Measurements from ENCODE around the gene REX1BD. TPM values are rescaled to one million over a fixed set of nuclear protein-coding genes. Genes with fewer than 3 reads are reported as not detected.
"Not testable (repeated sequence)": the region's sequence is repeated elsewhere in the genome, so short reads cannot be mapped to it uniquely, and the experiment has no call there.

REX1BD gene
- total and polyA plus RNA-seq, 2 of the 13 experiments (the other 11 are each of a cell fraction or from before 2014, with no cell fraction given), result 7.5 to 25.4 TPM

DNA sequence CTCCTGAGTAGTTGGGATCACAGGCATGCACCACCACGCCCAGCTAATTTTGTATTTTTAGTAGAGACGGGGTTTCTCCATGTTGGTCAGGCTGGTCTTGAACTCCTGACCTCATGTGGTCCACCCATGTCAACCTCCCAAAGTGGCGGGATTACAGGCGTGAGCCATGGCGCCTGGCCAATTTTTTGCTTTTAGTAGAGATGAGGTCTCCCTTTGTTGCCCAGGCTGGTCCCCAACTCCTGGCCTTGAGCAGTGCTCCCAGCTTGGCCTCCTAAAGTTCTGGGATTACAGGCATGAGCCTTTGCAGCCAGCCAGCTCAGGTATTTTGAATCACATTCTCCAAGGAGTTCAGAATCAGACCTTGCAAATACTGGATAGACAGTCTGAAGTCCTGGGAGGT lies 4.1 kb downstream of the REX1BD start:
- H3K4me3 ChIP-seq (replicated peaks in 1 of 3; ENCODE audit: insufficient read depth in 1 of 3, low read depth in 2 of 3, low read length in 3 of 3); CTCF ChIA-PET (ENCODE audit: low intra/inter-chr PET ratio, low total read pairs); H3K27me3 ChIP-seq (ENCODE audit: control insufficient read depth in 1 of 2, insufficient read depth in 2 of 2, low read length in 2 of 2); H3K27ac ChIP-seq (ENCODE audit: extremely low read length, insufficient read depth, low read length); POLR2A ChIA-PET; H2AFZ ChIP-seq (ENCODE audit: low read length); DNase-seq (ENCODE audit: low spot score); BruUV-seq (replicated peaks); H3K9me3 ChIP-seq (ENCODE audit: low read length); H3K79me2 ChIP-seq (ENCODE audit: insufficient read depth, low read length); H4K20me1 ChIP-seq (ENCODE audit: insufficient read depth, low read length); H3K9ac ChIP-seq (ENCODE audit: insufficient read depth, low read depth, low read length); FAIRE-seq; ATAC-seq; H3K4me2 ChIP-seq (ENCODE audit: low read depth, low read length); intact Hi-C loops (cut with micrococcal nuclease; ENCODE audit: unreplicated experiment): not testable (repeated sequence)
- in situ Hi-C loops (cut with HindIII; ENCODE audit: extremely low pct_ligation_motif_present, low pct_unique_long_range_greater_than_20kb), result loop anchor here (5.0 kb wide), 1 partner anchor 85 kb away; no protein-coding TSS in a partner anchor
- WGBS (ENCODE audit: low lambda C conversion rate), result 97% methylated on average over 5 of the region's 5 CpGs
- Histone ChIP-seq H3K4me1 (ENCODE audit: insufficient read depth, low read length) (peaks cover 16% of the 10 kb centered on the region), H3K36me3 (replicated peaks in 1 of 2; ENCODE audit: control insufficient read depth in 1 of 2, insufficient read depth in 2 of 2, low read length in 2 of 2) (peaks cover 4 to 28% of the 10 kb centered on the region in 2 experiments; a peak in 4 of 5 replicates)
- peak; percentile 90 for TF ChIP-seq ZNF263 (CRISPR knock-in tag; IDR thresholded peaks at IDR 0.05)
- TF ChIP-seq, protein P1, sequence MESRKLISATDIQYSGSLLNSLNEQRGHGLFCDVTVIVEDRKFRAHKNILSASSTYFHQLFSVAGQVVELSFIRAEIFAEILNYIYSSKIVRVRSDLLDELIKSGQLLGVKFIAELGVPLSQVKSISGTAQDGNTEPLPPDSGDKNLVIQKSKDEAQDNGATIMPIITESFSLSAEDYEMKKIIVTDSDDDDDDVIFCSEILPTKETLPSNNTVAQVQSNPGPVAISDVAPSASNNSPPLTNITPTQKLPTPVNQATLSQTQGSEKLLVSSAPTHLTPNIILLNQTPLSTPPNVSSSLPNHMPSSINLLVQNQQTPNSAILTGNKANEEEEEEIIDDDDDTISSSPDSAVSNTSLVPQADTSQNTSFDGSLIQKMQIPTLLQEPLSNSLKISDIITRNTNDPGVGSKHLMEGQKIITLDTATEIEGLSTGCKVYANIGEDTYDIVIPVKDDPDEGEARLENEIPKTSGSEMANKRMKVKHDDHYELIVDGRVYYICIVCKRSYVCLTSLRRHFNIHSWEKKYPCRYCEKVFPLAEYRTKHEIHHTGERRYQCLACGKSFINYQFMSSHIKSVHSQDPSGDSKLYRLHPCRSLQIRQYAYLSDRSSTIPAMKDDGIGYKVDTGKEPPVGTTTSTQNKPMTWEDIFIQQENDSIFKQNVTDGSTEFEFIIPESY (CRISPR knock-in tag; IDR thresholded peaks at IDR 0.05), result peak; percentile 92

DNA sequence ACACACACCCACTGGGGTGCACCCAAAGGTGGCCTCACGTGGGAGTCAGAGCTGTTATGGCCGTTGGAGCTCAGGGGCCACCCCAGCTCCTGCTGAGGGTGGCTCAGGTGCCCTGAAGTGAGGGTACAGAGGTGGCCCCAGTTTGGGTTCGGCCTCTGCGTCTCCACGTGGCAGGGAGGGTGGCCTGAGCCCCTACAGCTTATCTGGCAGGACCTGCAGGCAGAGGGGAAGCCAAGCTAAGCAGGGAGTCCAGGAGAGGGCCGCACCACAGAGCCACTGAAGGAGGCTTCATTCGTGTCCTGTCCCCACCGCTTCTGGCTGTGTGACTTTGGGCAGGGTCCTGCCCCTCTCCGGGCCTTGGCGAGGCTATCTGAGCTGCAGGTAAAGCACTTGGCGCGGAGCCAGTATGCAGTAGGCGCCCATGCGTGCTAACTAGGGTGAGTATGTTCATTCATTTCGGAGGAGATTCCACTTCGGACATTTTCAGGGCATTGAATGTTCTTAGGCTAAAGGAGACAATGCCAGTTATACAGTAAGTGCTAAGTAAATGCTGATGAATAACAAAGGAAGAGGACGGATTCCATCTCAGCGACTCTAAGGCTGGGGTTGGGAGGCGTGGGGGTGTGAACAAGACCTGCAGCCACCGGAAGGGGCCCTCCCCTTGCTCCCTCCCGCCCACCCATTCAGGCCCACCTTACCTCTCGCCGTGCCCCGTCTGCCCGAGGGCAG lies 4.9 kb downstream of the REX1BD start:
- peaks cover 8 to 32% of the 10 kb centered on the region in 2 experiments; a peak in 4 of 5 replicates for H3K36me3 ChIP-seq (replicated peaks in 1 of 2; ENCODE audit: control insufficient read depth in 1 of 2, insufficient read depth in 2 of 2, low read length in 2 of 2)
- no peaks in the 10 kb centered on the region for H3K27me3 ChIP-seq (ENCODE audit: control insufficient read depth in 1 of 2, insufficient read depth in 2 of 2, low read length in 2 of 2)
- no peak overlapping the region for H3K4me3 ChIP-seq (replicated peaks in 1 of 3; ENCODE audit: insufficient read depth in 1 of 3, low read depth in 2 of 3, low read length in 3 of 3)
- DNase-seq (ENCODE audit: low spot score) (no peak), FAIRE-seq (no peak), ATAC-seq (no peak)
- TF ChIP-seq, protein P2, sequence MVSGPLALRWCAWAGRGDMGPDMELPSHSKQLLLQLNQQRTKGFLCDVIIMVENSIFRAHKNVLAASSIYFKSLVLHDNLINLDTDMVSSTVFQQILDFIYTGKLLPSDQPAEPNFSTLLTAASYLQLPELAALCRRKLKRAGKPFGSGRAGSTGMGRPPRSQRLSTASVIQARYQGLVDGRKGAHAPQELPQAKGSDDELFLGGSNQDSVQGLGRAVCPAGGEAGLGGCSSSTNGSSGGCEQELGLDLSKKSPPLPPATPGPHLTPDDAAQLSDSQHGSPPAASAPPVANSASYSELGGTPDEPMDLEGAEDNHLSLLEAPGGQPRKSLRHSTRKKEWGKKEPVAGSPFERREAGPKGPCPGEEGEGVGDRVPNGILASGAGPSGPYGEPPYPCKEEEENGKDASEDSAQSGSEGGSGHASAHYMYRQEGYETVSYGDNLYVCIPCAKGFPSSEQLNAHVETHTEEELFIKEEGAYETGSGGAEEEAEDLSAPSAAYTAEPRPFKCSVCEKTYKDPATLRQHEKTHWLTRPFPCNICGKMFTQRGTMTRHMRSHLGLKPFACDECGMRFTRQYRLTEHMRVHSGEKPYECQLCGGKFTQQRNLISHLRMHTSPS (CRISPR knock-in tag; IDR thresholded peaks at IDR 0.05; ENCODE audit: low read depth), result no peak
- TF ChIP-seq AGO2 (optimal IDR thresholded peaks at IDR 0.05; ENCODE audit: low read depth, low read length), result peak; percentile 92
- TF ChIP-seq AGO1 (IDR thresholded peaks at IDR 0.05; ENCODE audit: low read depth, low read length, poor library complexity, severe bottlenecking), result peak; percentile 44
- peak; percentile 12; the same call in 1 of the 2 replicates for TF ChIP-seq POLR2AphosphoS5 (IDR thresholded peaks at IDR 0.05; ENCODE audit: low read depth, low read length)
- H3K27ac ChIP-seq (ENCODE audit: extremely low read length, insufficient read depth, low read length), result no peak overlapping the region
- H2AFZ ChIP-seq (ENCODE audit: low read length), result no peak overlapping the region
- intact Hi-C loops (cut with micrococcal nuclease; ENCODE audit: unreplicated experiment), result no loop called here
- H3K9ac ChIP-seq (ENCODE audit: insufficient read depth, low read depth, low read length), result no peak overlapping the region
- CTCF ChIA-PET (ENCODE audit: low intra/inter-chr PET ratio, low total read pairs), result no interaction called here
- 0 out of 2 replicates have a peak, but pooled peaks cover 2% of the 10 kb centered on the region for H4K20me1 ChIP-seq (ENCODE audit: insufficient read depth, low read length)
- no peaks in the 10 kb centered on the region for H3K9me3 ChIP-seq (ENCODE audit: low read length)
- POLR2A ChIA-PET, result no interaction called here
- peaks cover 16% of the 10 kb centered on the region for H3K4me1 ChIP-seq (ENCODE audit: insufficient read depth, low read length)
- in situ Hi-C loops (cut with HindIII; ENCODE audit: extremely low pct_ligation_motif_present, low pct_unique_long_range_greater_than_20kb), result loop anchor here (5.0 kb wide), 1 partner anchor 84 kb away; no protein-coding TSS in a partner anchor
- no peak overlapping the region for H3K4me2 ChIP-seq (ENCODE audit: low read depth, low read length)
- BruUV-seq (replicated peaks), result TSS peak; percentile 22
- WGBS (ENCODE audit: low lambda C conversion rate), result 93% methylated on average over 16 of the region's 25 CpGs
- no peaks in the 10 kb centered on the region for H3K79me2 ChIP-seq (ENCODE audit: insufficient read depth, low read length)
